MM.1S (cell line): ENCODE data around the gene MCTP2.

Experiments
- DNase-seq: peaks from one replicate; pipeline ENCODE4 v3.0.0-alpha.2; 2015
- H2AFZ ChIP-seq: fragments of 300-600 bp; sonication (generic); 2 replicates; pipeline ENCODE4 v1.6.0; 2016; ENCODE audit warnings: antibody characterized with exemption, low read length
- H3F3A ChIP-seq: fragments of 300-600 bp; sonication (generic); 2 replicates; pipeline ENCODE4 v1.6.1; 2016; ENCODE audit warnings: mild to moderate bottlenecking, antibody characterized with exemption, low read length, moderate library complexity, mixed read lengths; ENCODE audit not compliant: insufficient read depth
- H3K27ac ChIP-seq: fragments of 300-600 bp; sonication (generic); 2 replicates; pipeline ENCODE4 v1.5.1; 2016; ENCODE audit warnings: mild to moderate bottlenecking, low read length
- H3K27me3 ChIP-seq: fragments of 300-600 bp; sonication (generic); replicated peaks from 2 replicates; pipeline ENCODE4 v1.6.0; 2016; ENCODE audit warnings: low read length; ENCODE audit not compliant: insufficient read depth
- H3K36me3 ChIP-seq: fragments of 300-600 bp; sonication (generic); replicated peaks from 2 replicates; pipeline ENCODE4 v1.6.1; 2016; ENCODE audit warnings: mild to moderate bottlenecking, low read length, mixed read lengths; ENCODE audit not compliant: insufficient read depth
- H3K4me1 ChIP-seq: fragments of 300-600 bp; sonication (generic); 2 replicates; pipeline ENCODE4 v1.6.1; 2016; ENCODE audit warnings: low read length, mixed read lengths
- H3K4me2 ChIP-seq: fragments of 300-600 bp; sonication (generic); 2 replicates; pipeline ENCODE4 v1.6.0; 2016; ENCODE audit warnings: low read depth, low read length
- H3K4me3 ChIP-seq: fragments of 300-600 bp; sonication (generic); 2 replicates; pipeline ENCODE4 v1.5.1; 2016; ENCODE audit warnings: low read length, mixed read lengths
- H3K79me2 ChIP-seq: fragments of 300-600 bp; sonication (generic); 2 replicates; pipeline ENCODE4 v1.6.1; 2016; ENCODE audit warnings: mixed run types, low read length, mixed read lengths
- H3K9ac ChIP-seq: fragments of 300-600 bp; sonication (generic); 2 replicates; pipeline ENCODE4 v1.6.1; 2016; ENCODE audit warnings: low read length, mixed read lengths
- H3K9me2 ChIP-seq: fragments of 300-600 bp; sonication (generic); replicated peaks from 2 replicates; pipeline ENCODE4 v1.6.1; 2016; ENCODE audit warnings: mild to moderate bottlenecking, low read length, mixed read lengths; ENCODE audit not compliant: insufficient read depth
- H3K9me3 ChIP-seq: fragments of 300-600 bp; sonication (generic); replicated peaks from 2 replicates; pipeline ENCODE4 v1.6.1; 2016; ENCODE audit warnings: mild to moderate bottlenecking, low read length, mixed read lengths; ENCODE audit not compliant: insufficient read depth
- H4K20me1 ChIP-seq: fragments of 300-600 bp; sonication (generic); 2 replicates; pipeline ENCODE4 v1.6.1; 2016; ENCODE audit warnings: mild to moderate bottlenecking, low read length, moderate library complexity, mixed read lengths; ENCODE audit not compliant: insufficient read depth
- CTCF ChIP-seq: fragments of 300-600 bp; sonication (generic); IDR thresholded peaks from 2 replicates; pipeline ENCODE4 v1.5.1; 2016; ENCODE audit warnings: antibody characterized with exemption, low read length, mixed read lengths
- EZH2 ChIP-seq: fragments of 300-600 bp; sonication (generic); optimal IDR thresholded peaks from 2 replicates; pipeline ENCODE3; 2017; ENCODE audit warnings: low read depth, mild to moderate bottlenecking, antibody characterized with exemption, low read length, mixed read lengths
- EZH2phosphoT487 ChIP-seq: fragments of 300-600 bp; sonication (generic); IDR thresholded peaks from 2 replicates; pipeline ENCODE4 v1.6.1; 2018; ENCODE audit warnings: antibody characterized with exemption, low read length

Gene MCTP2

GRCh38 chr15:94186770-94187331 is 44.5 kb upstream of the MCTP2 start:
- Histone ChIP-seq H3K4me1 (0 out of 2 replicates have a peak, but pooled peaks cover 4% of the 10 kb centered on the region), H3K27me3 (no peaks in the 10 kb centered on the region), H3K36me3 (no peaks in the 10 kb centered on the region), H3K4me2 (no peak overlapping the region), H3F3A (no peaks in the 10 kb centered on the region), H2AFZ (no peak overlapping the region), H3K9me3 (no peaks in the 10 kb centered on the region), H3K79me2 (no peaks in the 10 kb centered on the region), H3K9ac (no peak overlapping the region), H3K9me2 (no peaks in the 10 kb centered on the region), H4K20me1 (no peaks in the 10 kb centered on the region), H3K4me3 (no peak overlapping the region), H3K27ac (no peak overlapping the region)
- no peak for DNase-seq
- TF ChIP-seq EZH2phosphoT487 (no peak), CTCF (no peak), EZH2 (no peak)

- TF ChIP-seq EZH2 = no peak
- TF ChIP-seq CTCF = no peak
- no peak for TF ChIP-seq EZH2phosphoT487
- H3K27me3 ChIP-seq = no peaks in the 10 kb centered on the region
- DNase-seq = no peak
Observed at GRCh38 chr15:94193906-94194305, 37.5 kb upstream of the MCTP2 start.

GRCh38 chr15:94196531-94196930 is 34.8 kb upstream of the MCTP2 start:
- H3K9me3 ChIP-seq = no peaks in the 10 kb centered on the region
- DNase-seq = no peak

More at GRCh38 chr15:94193906-94194305, 37.5 kb upstream of the MCTP2 start:
- Histone ChIP-seq H3K79me2 (no peaks in the 10 kb centered on the region), H3K27ac (no peak overlapping the region), H3F3A (no peaks in the 10 kb centered on the region), H2AFZ (no peak overlapping the region), H3K9ac (no peak overlapping the region), H3K4me2 (no peak overlapping the region), H3K36me3 (no peaks in the 10 kb centered on the region), H3K9me3 (no peaks in the 10 kb centered on the region), H3K9me2 (no peaks in the 10 kb centered on the region), H3K4me3 (no peak overlapping the region), H4K20me1 (no peaks in the 10 kb centered on the region), H3K4me1 (0 out of 2 replicates have a peak, but pooled peaks cover 4% of the 10 kb centered on the region)

More at GRCh38 chr15:94196531-94196930, 34.8 kb upstream of the MCTP2 start:
- TF ChIP-seq EZH2phosphoT487 (no peak), CTCF (no peak), EZH2 (no peak)
- no peak overlapping the region for H3K4me2 ChIP-seq
- no peak overlapping the region for H3K27ac ChIP-seq
- H3K4me1 ChIP-seq = no peaks in the 10 kb centered on the region
- no peaks in the 10 kb centered on the region for H3K79me2 ChIP-seq
- H3K4me3 ChIP-seq = no peak overlapping the region
- H3K9ac ChIP-seq = no peak overlapping the region
- H2AFZ ChIP-seq = no peak overlapping the region
- H3K36me3 ChIP-seq = no peaks in the 10 kb centered on the region
- H3K9me2 ChIP-seq = no peaks in the 10 kb centered on the region
- no peaks in the 10 kb centered on the region for H4K20me1 ChIP-seq
- no peaks in the 10 kb centered on the region for H3K27me3 ChIP-seq
- no peaks in the 10 kb centered on the region for H3F3A ChIP-seq
